Erythroblast (primary cell): ENCODE measurements around the gene ERBB4.

ENCODE experiments used
- DNase-seq, 2 experiments: peaks; one replicate each; lab custom pipeline; 2025; lab: John Stamatoyannopoulos, UW
- GATA1 ChIP-seq: IDR thresholded peaks from 2 replicates; pipeline ENCODE4 v1.6.1; 2011; ENCODE audit warnings: low read depth, mild to moderate bottlenecking, control low read depth, low read length, moderate library complexity
- POLR2A ChIP-seq: IDR thresholded peaks from 2 replicates; pipeline ENCODE4 v1.6.1; 2011; ENCODE audit warnings: mild to moderate bottlenecking, low read length

ERBB4 gene

GRCh38 chr2:212536817-212537725, 1.5 kb downstream of the ERBB4 start:
- no peak for DNase-seq
- no peak for TF ChIP-seq POLR2A
- TF ChIP-seq GATA1 = no peak

DNA sequence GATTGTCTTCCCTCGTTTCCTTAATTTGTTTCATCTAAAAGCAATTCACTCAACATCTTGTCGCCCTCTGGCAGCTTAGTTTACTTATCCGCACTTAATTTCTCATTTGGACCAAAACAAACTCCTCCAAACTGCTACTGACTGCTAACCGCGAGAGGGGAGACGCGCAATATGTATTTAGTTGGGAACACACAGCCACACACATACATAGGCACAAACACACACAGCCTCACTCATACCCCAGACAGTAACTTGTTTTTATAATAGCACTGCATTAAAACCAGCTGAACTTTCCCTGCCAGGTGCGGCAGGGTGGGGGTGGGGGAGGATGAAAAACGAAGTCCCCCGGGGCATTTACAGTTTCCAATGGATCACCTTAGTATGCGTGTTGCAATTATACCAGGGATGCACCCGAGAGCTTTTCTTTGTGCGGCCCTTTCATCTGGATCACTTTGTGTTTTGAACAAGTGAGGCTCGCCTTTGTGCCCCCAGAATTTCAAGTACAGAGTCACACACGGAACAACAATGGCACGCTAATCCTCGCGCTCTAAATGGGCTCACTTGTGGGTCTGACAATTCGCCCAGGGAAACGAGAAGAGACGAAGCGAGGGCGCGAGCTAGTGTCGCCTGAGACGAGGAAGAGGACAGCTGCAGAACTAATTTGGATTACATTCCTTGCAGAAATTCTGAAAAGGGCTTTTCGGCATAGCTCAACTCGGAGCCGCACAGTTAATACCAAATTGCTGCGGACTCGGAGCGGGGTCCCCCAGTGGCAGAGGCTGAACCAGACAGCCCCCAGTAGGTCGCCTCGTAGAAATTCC, 2.4 kb downstream of the ERBB4 start:
- DNase-seq = no peak
- TF ChIP-seq POLR2A (no peak), GATA1 (no peak)

DNA sequence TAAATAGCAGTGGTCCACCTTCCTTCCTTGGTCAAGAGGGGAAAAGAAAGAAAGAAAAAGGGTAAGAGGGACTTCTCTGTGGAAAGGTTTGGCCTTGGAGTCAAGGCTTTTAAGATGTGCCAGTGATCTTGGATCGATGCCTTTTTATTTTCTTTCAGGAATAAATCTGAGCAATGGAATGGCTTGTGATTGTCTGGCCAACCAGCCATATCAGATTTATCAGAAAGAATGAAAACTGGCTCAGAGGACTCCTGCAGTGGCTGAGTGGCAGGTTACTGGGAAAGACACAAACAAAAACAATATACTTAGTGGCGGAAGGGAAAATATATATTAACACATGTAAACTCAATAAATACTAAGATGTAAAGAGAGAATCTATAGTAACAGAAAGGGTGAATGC, 4.3 kb downstream of the ERBB4 start:
- TF ChIP-seq GATA1 = no peak
- no peak for TF ChIP-seq POLR2A
- DNase-seq = no peak

DNA sequence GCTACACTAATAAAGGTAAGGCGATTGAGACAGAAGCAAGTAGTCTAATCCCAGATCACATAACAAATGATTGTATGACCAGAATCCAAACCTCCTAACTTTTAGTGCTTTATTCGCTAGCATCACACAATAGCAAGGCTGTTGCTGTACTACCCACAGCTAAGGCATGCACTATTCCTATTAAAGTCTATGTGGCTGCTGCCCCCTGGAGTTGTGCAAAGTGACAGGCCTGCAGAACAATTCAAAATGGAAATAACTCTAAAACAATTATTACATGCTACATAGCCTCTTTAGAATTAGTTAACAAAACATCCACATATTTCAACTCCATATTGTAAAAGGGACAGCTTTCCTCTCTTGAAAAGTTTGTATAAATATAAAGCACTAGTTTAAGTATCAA, 6.0 kb downstream of the ERBB4 start:
- no peak for TF ChIP-seq POLR2A
- TF ChIP-seq GATA1 = no peak
- DNase-seq = no peak

DNA sequence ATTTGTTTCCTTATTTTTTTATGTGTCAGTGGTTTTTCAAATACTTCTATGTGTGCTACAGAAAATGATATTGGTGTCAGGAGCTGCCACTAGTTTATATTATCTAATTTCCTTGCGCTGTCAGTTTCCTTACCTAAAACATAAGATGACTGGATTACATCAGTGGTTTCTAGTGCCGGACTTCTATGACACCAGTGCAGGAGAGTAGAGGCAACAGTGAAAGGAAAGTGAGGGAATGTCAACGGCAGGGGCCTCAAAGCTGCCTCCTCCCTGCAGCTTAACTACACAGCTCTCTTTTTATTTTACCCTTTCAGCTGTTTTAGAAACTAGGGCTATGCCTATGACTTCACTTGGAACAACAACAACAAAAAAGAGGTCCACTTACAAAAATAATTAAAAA, 6.5 kb downstream of the ERBB4 start:
- TF ChIP-seq GATA1 = no peak
- no peak for TF ChIP-seq POLR2A
- no peak for DNase-seq

DNA sequence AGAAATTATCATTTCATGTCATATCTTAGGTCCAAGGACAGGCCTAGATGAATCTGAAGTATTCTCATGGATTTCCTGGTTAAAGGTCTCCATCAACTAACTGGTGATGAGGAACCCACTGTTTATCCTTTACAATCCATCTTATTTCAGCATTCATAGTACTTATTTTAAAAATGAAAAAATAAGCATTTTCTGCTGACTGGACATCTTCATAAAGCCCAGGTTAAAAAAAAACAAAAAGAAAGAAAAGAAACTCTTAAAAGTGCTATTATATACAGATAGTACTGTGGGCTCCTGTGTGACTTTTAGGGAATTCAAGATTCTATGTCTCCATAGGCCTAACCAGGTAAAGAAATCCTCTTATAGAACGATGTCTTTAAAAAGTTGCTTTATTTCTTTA, 7.1 kb downstream of the ERBB4 start:
- no peak for DNase-seq
- no peak for TF ChIP-seq POLR2A
- TF ChIP-seq GATA1 = no peak

DNA sequence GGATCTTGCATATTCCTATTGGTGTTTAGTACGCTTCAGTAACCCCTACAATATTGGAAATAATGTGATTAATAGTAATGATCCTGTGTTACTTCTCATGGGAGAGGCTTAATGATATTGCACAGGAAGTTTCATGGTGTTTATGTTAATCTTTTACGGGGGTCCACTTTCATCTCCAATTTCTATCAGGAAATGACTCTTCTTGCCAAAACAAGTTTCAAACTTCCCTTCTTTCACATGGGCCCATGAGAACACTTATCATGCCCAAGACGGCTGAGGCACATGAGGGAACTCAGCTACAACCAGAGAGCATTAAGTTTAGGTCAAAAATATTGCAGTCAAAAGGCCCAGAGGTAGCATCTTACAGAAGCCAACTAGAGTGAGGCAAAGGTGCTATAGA, 7.6 kb downstream of the ERBB4 start:
- TF ChIP-seq POLR2A = no peak
- no peak for TF ChIP-seq GATA1
- DNase-seq = no peak

- DNase-seq = no peak
- TF ChIP-seq POLR2A = no peak
- TF ChIP-seq GATA1 = no peak
These were observed 8.2 kb downstream of the ERBB4 start for GRCh38 chr2:212530373-212530772.

DNA sequence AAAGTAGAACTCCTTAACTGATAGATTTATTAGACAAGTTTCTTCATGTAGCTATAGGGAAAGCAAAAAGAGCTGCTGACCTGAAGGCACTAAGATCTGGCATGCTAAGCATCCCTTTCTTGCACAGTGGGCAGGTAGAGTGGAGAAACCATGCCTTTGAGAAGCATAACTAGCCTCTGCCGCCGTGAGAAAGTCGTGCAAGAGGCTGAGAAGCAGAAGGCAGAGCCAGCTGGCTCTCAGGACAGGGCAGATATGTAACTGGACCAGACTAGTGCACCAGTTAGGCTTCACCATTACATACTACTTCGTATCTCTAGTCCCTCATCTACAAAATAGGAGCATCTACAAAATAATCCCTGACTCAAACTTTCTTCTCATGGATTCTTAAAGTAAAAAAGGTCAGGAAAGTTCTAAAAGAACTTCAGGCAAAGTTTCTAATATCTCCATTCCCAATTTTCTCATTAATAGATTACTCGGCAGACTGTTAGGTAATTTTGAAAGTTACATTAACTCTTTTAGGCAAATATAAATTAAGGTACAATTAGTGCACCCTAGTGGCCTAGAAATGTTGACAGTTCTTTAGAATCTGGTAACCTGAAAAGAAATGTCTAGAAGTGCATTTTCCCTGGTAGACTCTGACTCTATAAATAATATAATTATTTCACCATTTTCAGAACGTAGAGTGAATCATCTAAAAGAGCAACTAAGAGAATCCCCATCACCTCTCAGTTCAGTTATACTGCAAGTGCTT, 10.3 kb downstream of the ERBB4 start:
- no peak for TF ChIP-seq POLR2A
- no peak for TF ChIP-seq GATA1
- DNase-seq = no peak

DNA sequence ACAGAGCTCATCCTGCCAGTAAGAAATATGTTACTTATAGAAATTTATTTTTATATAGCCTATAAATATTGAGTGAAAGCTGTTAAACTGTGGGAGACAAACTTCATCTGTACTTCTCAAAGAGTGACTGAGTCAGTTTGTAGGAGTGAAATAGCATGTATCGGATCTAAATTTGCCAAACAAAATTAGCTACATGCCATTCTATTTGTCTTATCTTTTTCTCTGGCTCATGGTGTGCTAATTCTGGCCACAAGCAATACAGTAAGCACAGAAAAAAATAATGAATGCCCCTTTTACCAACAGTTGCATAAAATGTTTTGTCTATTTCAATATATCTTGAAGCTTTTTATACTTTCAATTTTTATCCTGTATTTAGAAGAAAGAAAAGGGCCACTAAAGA, 12.5 kb downstream of the ERBB4 start:
- DNase-seq = no peak
- TF ChIP-seq POLR2A (no peak), GATA1 (no peak)

DNA sequence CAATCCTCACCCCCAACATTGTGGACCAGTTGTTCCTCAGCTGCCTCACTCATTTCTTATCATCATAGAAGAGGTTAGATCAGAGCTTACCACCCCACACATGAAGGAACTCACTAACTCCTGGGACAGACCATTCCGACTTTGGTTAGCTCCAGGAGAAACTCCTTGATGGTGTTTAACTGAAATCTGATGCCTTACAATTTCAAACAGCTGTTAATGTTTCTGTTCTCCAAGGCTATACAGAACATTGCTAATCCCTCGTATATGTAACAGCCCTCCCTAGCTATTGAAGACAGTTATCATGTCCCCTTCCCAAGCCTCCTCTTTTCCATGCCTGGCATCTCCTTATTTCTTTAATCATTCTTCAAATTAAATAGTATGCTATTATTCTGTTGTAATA, 14.8 kb downstream of the ERBB4 start:
- no peak for TF ChIP-seq GATA1
- no peak for TF ChIP-seq POLR2A
- DNase-seq = no peak

DNA sequence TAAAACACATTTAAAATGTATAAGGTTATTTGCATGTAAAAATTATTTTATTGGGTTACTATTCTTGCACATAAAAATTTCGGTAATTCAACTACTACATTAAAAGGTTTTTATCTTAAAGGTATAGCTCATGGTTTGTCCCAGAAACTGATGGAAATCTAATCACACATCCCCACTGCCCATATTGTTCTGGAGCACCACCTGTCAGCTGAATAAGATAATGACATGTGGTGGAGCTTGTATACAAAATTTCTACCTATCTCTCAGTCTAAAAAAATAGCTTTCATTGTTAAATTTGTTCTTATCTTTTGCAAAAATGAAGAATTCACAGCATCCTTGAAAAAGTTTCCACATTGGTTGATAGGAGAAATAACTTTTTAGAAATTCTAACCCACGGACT, 18.3 kb downstream of the ERBB4 start:
- TF ChIP-seq POLR2A (no peak), GATA1 (no peak)
- DNase-seq = no peak

GRCh38 chr2:212517693-212518092, 20.9 kb downstream of the ERBB4 start:
- no peak for DNase-seq
- TF ChIP-seq GATA1 (no peak), POLR2A (no peak)
